Mesothelial cell of epicardium (in vitro differentiated cells): Measurements from ENCODE around the gene PTGDR2. TPM values are rescaled to one million over a fixed set of nuclear protein-coding genes. Genes with fewer than 3 reads are reported as not detected.

Source experiments
- DNase-seq, 2 experiments: peaks; one replicate each; pipeline ENCODE4 v3.0.0; 2021; ENCODE audit warnings: low spot score in 2 of 2; ENCODE audit not compliant: unreplicated experiment in 2 of 2
- H3K27ac Mint-ChIP-seq: 2 replicates; pipeline ENCODE4 v1.8.0; 2021; ENCODE audit warnings: mixed read lengths
- H3K27me3 Mint-ChIP-seq: 2 replicates; pipeline ENCODE4 v1.8.0; 2021; ENCODE audit warnings: low read depth, mixed read lengths
- H3K36me3 Mint-ChIP-seq: 2 replicates; pipeline ENCODE4 v1.8.0; 2021; ENCODE audit warnings: mixed read lengths
- H3K4me1 Mint-ChIP-seq: 2 replicates; pipeline ENCODE4 v1.8.0; 2021; ENCODE audit warnings: mixed read lengths
- H3K4me3 Mint-ChIP-seq: 2 replicates; pipeline ENCODE4 v1.8.0; 2021; ENCODE audit warnings: mild to moderate bottlenecking, moderate library complexity, mixed read lengths
- H3K9me3 Mint-ChIP-seq: 2 replicates; pipeline ENCODE4 v1.8.0; 2021; ENCODE audit warnings: mixed read lengths
- CTCF ChIP-seq: fragments of 200-600 bp; sonication (generic); IDR thresholded peaks from one replicate; pipeline ENCODE4 v1.5.0; 2021; ENCODE audit warnings: antibody characterized with exemption; ENCODE audit not compliant: unreplicated experiment
- total RNA-seq: library from RNA; stranded (reverse); gene quantifications from 3 replicates; pipeline ENCODE4 v1.2.1, GENCODE V29; 2021

The PTGDR2 gene
- total RNA-seq, 1 donor from 2014 or later, result 0.60 TPM

GRCh38 chr11:60838132-60838531 lies 17.6 kb downstream of the PTGDR2 start:
- TF ChIP-seq CTCF, result no peak
- Mint-ChIP-seq H3K27ac (no peak overlapping the region), H3K4me1 (peaks cover 24% of the 10 kb centered on the region), H3K4me3 (no peak overlapping the region), H3K9me3 (no peaks in the 10 kb centered on the region), H3K27me3 (peaks cover 33% of the 10 kb centered on the region), H3K36me3 (no peaks in the 10 kb centered on the region)
- DNase-seq, result no peak

GRCh38 chr11:60836866-60837515 lies 18.8 kb downstream of the PTGDR2 start:
- no peak overlapping the region for H3K4me3 Mint-ChIP-seq

GRCh38 chr11:60835534-60835846 lies 20.3 kb downstream of the PTGDR2 start:
- no peak for TF ChIP-seq CTCF
- H3K9me3 Mint-ChIP-seq, result no peaks in the 10 kb centered on the region
- no peaks in the 10 kb centered on the region for H3K36me3 Mint-ChIP-seq
- peaks cover 45% of the 10 kb centered on the region for H3K27me3 Mint-ChIP-seq
- DNase-seq, result no peak
- no peak overlapping the region for H3K27ac Mint-ChIP-seq
- H3K4me3 Mint-ChIP-seq, result no peak overlapping the region
- H3K4me1 Mint-ChIP-seq, result peaks cover 13% of the 10 kb centered on the region

More at GRCh38 chr11:60836866-60837515, 18.8 kb downstream of the PTGDR2 start:
- H3K4me1 Mint-ChIP-seq, result peaks cover 17% of the 10 kb centered on the region
- no peaks in the 10 kb centered on the region for H3K36me3 Mint-ChIP-seq
- TF ChIP-seq CTCF, result no peak
- DNase-seq, result no peak
- H3K9me3 Mint-ChIP-seq, result no peaks in the 10 kb centered on the region
- peaks cover 42% of the 10 kb centered on the region for H3K27me3 Mint-ChIP-seq
- H3K27ac Mint-ChIP-seq, result no peak overlapping the region

- Mint-ChIP-seq H3K4me3 (no peak overlapping the region), H3K27ac (no peak overlapping the region), H3K4me1 (peaks cover 9% of the 10 kb centered on the region), H3K9me3 (no peaks in the 10 kb centered on the region), H3K36me3 (no peaks in the 10 kb centered on the region), H3K27me3 (peaks cover 45% of the 10 kb centered on the region)
- no peak for TF ChIP-seq CTCF
- no peak for DNase-seq
These were observed 20.8 kb downstream of the PTGDR2 start for GRCh38 chr11:60834742-60835533.

- Mint-ChIP-seq H3K36me3 (no peaks in the 10 kb centered on the region), H3K27ac (no peak overlapping the region), H3K4me3 (no peak overlapping the region), H3K27me3 (peaks cover 41% of the 10 kb centered on the region), H3K4me1 (peaks cover 9% of the 10 kb centered on the region), H3K9me3 (no peaks in the 10 kb centered on the region)
- no peak for DNase-seq
- no peak for TF ChIP-seq CTCF
These were observed 24.2 kb downstream of the PTGDR2 start for GRCh38 chr11:60831501-60832079.
